NCI-H524 treated with DMSO at 0.1 percent for 48 hours (cell line): ENCODE results near the gene GPR146.

Experiments used
- DNase-seq: peaks from one replicate; lab custom pipeline; 2025; lab: John Stamatoyannopoulos, UW

Gene GPR146

DNA sequence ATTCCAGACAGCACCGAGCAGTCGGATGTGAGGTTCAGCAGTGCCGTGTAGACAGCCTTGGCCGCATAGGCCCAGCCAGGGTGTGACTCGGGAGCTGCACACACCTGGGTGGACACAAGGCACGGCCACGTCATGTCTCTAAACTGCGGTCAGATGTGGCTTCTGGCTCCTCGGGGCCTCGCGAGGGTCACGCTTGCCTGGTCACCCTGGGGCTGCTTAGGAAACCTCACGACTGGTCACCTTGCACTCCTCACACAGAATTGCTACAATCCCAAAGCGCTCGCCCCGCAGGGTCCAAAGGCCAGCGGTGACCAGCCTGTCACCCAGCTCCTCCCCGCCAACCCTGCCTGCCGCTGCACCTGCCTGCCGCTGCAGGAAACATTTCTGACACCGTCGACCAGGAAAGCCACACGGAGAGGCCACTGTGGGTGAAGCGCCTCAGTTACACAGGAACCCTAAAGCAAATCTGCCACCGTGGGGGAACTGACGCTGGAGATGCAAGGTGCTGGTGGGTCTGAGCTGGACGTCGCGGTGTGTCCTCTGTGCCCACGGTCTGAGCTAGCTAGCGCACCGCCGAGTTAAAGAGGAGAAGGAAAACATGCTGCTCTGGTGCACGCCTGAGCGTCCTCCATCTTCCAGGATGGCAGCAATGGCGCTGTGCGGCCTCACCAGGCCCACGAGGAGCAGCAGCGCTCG lies 48.6 kb downstream of the GPR146 start:
- no peak for DNase-seq

DNA sequence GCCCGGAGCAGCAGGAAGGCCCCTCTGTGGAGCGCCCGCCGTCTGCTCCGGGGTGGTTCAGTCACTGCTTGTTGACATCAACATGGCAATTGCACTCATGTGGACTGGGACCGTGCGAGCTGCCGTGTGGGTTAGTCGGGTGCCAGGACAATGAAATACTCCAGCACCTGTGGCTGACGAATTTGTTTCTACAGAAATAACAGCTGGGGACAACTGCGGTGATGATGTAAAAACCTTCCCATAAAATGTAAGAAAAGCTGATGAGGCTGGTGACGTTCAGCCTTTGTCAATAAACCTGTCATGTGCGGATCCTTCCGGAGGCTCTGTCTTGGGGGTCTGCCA lies 49.1 kb downstream of the GPR146 start:
- no peak for DNase-seq

DNA sequence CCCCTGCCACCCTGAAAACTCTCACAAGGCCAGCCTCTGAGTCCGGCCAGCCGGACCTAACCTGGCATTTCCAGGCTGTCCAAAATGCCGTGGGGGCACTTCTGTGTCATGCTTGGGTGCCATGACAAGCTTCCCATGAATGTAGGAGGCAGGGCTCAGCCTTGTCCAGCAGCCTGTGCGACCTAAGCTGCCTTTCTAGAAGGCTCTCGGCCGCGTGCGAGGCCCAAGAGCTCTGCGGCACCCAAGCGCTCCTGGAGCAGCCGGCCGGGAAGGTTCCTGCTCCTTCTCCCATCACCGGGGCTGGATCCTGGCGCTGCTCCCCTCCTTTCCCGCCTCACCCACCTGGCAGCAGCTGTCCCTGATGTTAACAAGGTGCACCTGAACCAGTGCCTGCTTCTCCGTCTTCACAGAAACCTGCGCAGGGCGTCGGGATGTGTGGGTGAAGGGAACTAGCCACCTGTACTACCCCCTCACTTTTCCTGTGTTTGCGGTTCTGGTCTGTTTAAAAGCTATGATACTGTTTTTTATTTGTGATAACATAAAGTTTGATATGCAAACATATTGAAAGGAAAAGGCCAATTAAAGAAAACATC lies 49.7 kb downstream of the GPR146 start:
- no peak for DNase-seq

DNA sequence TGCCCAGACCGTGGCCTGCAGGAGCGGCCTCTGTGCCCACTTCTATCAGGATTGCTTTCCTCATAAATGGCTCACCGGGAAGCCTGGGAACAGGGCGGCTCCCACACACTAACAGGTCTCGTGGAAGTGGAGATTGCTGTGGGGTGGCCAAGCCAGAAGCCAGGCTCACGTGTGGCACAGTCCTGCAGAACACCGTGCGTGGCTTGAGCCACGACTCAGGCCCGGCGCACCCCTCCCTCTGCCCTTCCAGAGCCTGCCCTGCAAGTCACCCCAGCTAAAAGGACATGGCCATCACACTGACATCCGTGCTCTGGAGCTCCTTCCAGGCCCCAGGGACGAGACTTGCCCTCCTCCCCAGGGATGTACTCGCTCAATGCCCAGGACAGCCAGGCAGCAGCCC lies 50.5 kb downstream of the GPR146 start:
- no peak for DNase-seq

DNA sequence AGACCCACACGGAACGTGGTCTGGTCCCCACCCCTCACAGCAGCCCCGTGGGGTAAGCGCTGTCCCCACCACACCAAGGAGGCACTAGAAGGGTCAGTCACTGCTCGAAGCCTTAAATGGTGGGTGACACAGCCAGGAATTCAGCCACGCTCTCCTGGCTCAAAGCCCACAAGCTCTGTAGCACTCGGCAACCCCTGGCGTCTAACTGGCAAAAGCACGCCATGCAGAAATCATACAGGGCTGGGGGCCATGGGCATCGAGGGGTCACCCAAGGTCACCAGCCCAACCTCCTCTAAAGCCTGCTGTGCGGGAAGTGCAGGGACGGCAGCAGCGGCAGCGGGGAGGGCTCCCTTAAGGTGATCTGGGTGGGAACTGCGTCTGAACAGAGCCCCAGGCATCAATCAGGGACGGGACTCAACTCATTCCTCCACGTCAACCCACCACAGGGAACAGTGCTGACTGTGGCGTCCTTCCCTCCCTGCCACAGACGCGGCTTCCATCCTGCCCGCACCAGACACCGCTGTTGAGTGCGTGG lies 51.3 kb downstream of the GPR146 start:
- DNase-seq, result no peak

DNA sequence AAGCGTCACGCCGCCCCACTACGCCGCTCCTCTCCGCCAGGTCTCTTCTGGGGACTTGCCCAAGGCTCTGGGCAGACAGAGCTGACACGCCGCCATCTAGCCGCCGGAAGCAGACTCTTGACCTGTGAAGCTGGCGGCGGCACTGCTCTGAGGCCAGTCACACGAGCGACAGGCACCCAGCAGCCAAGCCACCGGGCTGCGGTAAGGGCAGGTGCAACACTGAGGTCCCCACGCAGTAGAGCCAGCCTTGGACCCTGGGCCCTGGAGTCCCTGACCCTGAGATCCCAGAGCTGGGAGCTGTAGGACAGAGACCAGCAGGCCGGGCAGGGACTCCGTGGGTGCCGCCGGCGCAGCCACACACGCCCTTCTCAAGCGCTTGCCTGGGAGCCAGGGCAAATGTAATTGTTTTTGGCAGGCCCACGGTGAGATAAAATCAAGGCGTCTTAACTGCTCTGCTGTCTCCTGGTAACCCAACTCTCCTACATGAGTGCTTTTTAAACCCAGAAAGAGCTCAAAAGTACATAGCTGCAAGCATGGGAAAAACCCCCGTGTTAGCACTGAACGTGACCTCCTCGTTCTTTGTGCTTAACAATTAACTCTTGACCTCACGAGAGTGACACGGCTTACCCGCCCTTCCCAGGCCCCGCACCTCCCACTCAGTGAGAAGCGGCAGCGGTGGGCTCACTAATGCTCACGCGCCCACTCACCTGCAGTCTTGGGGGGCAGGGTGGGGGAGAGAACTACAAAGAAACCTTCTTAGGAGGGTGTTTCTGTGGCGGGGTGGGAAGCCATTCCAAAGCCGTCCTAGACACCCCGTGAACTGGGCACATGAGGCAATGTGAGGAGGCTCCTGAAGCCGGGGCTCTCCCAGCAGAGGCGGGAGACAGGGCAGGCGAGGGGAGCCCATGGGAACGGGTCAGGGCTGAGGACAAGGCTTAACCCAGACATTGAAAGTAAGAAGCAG lies 52.1 kb downstream of the GPR146 start:
- no peak for DNase-seq

DNA sequence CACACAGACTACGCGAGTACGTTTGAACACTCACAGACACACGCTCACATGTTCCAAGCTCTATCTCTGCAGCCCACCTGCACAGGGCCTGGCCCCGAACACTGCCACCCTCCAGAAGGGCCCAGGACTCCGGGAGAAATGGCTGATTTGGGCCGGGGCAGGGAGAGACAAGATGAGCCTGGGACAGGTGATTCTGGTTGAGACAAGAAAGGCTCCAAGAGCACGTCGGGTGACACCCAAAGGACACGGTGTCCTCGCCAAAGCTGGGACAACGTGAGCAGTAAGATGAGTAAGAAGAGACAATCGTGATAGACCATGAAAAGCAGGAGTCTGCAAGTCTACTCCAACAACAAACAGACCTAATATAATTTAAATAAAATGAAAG lies 52.8 kb downstream of the GPR146 start:
- DNase-seq, result no peak

DNA sequence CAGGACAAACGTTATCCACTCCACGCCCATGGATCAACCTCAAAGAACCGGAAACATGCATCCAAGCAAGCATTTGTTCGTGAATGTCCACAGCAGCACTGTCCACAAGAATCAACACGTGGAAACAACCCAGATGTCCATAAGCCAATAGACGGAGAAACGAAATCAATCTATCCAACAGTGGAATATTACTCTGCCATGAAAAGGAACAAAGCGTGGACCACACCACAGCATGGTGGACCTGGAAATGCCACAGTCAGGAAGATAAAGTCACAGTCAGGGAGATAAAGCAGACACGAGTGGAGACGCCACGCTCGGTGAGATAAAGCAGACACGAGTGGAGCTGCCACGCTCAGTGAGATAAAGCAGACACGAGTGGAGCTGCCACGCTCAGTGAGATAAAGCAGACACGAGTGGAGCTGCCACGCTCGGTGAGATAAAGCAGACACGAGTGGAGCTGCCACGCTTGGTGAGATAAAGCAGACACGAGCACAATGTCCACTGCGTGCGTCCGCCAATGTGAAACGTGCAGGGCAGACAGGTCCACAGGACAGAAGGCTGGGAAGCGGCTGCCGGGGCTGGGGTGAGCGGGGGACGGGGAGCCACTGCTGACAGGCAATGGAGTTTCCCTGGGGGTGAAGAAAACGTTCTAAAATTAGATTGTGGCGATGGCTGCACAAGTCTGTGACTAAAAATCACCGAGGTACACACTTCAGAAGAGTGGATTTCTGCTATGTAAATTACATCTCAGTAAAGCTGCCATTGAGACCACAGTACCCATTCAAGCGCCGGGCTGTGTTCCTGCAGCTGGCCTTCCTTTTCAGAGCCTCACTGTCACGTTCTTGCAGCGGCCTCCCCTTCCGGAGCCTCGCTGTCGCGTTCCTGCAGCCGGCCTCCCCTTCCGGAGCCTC lies 54.2 kb downstream of the GPR146 start:
- no peak for DNase-seq

DNA sequence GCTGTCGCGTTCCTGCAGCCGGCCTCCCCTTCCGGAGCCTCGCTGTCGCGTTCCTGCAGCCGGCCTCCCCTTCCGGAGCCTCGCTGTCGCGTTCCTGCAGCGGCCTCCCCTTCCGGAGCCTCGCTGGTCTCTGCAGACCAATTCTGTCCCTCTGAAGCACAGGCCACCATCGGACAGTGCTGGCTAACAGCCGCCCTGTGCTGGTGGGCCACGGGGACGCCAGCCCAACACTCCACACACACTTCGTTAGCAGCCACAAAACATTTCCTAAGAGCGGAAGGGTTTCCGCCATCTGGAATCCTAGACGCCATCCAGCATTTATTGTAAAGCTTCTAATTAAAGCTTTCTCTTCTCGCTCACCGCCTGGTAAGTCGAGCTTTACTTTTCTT lies 54.8 kb downstream of the GPR146 start:
- DNase-seq, result no peak

DNA sequence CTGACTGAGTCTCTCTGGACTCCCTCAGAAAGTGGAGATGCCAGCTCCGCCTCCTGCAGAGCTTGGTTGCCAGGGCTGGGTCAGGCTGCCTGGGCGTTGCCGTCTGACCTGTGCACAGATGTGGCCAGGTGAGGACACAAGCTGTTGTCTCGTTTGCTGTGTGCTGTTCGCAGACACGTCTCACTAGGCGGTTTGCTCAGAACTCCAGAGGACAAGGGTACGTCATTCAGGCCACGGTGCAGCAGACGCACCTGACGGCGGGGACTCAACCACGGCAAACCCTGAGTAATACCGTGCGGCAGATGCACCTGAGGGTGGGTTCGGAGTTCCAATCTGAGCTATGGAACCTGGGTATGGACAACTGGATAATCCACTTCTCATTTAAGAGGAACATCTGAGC lies 55.3 kb downstream of the GPR146 start:
- no peak for DNase-seq

DNA sequence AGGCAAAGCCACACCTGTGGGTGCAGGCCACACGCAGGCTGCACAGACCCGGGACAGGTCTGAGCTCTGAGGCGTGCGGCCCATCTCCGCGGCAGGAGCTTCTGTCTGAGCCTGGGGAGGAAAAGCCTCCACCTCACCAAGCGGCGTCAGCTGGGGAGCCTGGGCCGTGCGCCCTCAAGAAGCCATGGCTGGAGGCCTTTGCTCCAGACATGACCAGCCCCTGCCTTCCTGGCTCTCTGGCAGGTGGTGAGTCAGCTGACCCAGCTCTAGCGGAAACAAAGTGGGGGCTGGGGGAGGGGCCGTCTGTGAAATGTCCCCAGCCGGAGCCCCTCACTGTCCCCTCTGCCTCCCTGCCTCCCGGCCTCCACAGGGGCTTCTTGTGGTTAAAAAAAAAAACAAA lies 56.0 kb downstream of the GPR146 start:
- no peak for DNase-seq

DNA sequence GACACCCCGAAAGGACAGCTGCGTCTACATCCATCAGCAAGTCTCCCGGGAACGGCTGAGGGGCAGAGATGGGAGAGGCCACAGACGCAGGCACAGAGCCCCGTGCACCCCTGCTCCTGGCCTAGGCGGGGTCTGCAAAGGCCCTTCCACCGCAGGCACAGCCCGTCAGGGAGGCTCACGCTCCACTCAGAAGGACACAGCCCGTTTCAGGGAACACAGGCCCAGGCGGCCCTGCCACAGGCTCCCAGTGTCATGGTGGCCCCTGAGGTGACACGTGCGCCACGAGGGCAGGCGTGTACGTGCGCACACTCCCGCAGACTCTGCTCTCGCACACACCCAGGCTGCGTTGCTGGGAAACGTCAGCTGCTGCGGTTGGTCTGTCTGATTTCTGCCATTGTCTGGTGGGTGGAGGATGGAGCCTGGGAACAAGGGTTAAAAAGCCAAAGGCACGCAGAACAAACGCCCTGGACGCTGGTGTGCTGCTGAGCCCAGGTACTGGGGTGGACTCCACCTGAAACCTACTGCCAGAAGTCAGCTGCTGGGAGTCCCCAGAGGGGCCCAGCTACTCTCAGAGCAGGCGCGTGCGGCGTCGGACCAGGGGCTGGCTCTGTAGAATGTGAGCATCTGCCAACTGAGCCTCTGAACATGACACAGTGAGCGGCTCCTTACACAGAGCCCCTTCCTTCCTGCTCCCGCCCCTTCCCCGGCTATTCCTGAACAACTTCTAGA lies 56.7 kb downstream of the GPR146 start:
- DNase-seq, result no peak

DNA sequence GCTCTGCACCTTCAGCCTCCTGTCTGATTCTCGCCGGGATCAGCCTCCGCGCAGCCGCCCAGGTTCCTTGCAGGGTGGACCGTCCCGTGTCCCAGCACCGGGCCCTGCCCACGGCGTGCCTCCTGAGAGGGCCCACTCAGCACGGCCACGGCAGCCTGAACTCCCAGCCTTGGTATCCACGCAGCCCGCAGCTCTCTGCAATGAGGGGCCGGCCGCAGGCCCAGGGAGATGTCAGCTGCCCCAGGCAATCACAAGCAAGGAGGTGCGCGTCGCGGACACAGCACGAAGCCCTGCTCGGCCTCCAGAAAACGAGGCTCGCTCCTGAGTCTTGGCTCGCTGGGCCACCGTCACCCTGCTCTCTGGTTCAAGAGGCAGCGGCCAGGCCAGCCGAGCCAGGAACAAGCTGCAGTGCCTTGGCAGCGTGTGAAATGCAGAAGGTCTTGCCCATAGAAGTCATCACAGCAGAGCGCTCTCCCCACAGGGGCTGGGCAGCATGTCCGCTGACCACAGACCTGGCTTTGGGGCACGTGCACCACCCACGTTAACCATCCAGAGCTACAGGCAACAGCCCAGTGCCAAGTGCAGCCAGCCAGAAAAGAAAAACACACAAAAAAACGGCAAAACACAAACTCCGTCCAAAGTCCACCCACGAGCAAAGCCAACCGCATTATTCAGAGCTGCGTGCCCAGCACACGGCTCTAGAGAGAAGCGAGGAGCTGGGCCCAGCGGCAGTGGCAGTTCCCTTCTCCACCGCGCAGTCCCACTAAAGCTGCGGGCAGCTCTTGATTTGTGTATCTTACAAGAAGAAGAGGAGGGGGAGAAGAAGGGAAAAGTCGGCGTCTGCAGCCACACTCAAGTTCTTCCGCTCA lies 57.5 kb downstream of the GPR146 start:
- DNase-seq, result no peak

DNA sequence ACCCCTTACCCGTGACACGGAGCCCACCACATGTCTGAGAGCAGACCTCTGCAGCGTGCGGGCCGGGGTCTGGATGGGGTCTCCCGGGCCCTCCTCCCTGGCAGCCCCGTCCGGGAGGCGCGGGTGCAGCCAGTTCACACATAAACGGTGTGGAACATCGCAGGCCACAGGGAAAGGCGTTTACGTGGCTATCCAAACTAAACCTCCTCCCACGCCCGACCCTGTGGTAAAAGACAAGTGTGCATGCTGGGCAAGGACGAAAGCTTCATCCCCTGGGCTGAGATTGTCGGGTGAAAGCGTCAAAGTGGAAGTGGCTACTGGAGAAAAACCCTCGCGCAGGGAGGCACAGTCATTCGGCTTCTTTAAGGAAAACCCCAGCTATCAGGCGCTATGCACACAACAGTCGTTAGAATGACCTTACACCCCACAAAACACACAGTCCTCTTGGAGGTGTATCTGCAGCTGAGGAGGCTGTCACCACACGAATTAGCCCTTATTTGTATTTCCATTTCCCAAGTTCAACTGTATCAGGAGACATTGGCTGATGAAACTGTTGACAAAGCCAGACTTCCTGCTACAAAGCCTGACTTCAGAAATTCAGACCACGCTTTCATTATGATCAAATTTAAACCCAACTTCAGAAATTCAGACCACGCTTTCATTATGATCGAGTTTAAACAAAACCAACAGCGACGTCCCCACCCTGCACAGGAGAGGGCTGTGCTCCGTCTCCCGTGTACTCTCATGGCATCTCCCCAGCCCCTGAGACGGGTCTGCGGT lies 58.9 kb downstream of the GPR146 start:
- DNase-seq, result no peak

DNA sequence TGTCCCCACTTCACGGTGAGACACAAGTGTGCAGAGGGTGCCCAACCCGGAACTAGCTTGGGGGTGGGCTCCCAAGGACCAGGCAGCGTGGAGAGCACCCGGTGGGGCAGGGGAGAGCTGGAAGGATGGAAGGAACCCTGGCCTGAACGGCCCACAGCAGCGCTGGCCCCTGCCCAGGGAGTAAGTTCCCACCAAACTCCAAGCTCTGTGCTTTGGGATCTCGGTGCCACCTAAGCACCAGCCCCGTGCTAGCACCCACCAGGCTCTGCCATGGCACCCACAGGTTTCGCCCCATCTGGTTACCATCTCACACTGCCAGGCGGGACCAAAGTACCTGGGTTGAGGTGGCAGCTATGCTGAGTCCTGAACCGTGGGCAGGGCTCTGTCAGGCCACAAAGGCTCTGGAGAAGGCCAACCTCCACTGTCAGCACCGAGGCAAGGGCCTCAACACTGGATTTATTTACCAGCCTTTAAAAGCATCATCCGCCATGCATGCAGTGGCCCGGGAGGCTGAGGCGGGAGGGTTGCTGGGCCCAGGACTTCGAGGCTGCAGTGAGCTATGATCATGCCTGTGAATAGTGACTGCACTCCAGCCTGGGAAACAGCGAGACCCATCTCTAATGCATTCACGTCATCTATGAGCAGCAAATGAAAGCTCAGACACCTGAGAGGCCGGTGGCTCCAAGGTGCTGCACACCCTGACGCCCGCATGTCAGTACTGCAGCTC lies 59.6 kb downstream of the GPR146 start:
- no peak for DNase-seq

DNA sequence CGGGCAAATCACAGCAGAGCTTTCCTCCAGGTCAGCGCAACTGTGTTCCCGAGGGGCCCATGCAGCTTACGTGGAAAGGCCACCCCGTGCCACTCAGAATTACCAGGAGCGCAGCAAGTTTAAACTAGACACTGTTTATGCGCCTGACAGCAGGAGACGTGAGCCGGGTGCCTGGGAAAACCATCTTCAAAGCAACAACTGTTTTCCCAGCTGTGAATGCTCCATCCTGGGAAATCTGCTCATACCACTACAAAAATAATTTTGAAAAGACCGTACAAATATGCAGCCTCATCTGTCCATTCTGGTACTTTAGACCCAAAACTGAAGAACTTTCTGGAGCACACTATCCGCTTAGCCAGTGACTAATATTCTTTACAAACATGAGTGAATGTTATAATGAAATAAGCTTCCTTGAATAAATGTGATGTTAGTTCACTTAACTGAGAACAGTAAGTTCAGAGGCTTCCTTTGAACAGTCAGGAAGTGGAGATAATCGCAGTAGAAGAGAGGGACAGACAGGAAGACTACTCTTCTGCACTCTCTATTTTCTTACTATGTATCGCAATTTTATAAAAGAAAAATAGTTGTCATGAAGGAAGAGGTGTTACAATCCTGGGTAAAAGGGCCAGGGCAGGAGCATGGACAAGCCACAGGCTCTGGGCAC lies 60.3 kb downstream of the GPR146 start:
- no peak for DNase-seq

DNA sequence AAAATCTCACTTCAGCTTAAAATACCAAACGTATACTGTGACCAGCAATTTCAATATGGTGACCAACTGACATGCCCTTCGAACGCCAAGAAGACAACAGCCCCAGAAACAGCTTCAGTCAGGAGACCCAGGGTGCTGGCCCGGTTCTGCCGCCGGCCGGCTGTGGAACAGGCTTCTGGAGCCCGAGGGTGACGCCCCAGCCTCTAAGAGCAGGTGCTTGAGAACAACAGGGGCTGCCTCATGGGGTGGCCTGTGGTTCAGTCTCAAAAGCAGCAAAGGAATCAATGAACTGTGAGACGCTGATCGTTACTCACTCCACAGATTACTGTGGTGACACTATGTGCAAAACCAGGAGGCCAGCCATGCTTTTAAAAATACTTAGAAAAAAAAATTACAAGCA lies 60.8 kb downstream of the GPR146 start:
- DNase-seq, result no peak
